Heart left ventricle (tissue), 13 donors: ENCODE data around the gene CDH13.

Source experiments
- POLR2A ChIP-seq, 2 donors: fragments of 450-650 bp; IDR thresholded peaks; one replicate each; pipeline ENCODE4 v1.6.1; 2017; ENCODE audit warnings: antibody characterized with exemption in 2 of 2, mild to moderate bottlenecking in 2 of 2, moderate library complexity in 2 of 2
- TF ChIP-seq, protein P1 (sequence below), 12 donors: fragments of 200-600 bp; sonication (generic) in 4 of 12; IDR thresholded peaks; one replicate each; pipeline versions ENCODE4 v1.5.0 to v1.8.0; 2018 to 2022; ENCODE audit warnings: antibody characterized with exemption in 12 of 12, mild to moderate bottlenecking in 5 of 12
- donor health status: ischemic (EF 13 %, LVEDD 7.1; RV severe dilation, severe dysfunction).
- donor health status: DM: no; HTN: yes; CAD: no.
- donor health status: DM: no; HTN: no; CAD: no.
- donor health status: ischemic (EF 25% LVEDD 6.9; RV normal size, moderate dysfunction).
- donor health status: ischemic (EF 25% LVEDD 5.7; RV mildly dilated, moderate dysfunction).
- donor health status: ischemic (EF 35%, LVEDD 5.7; RV mildly dilated, moderate dysfunction).
- donor health status: nonischemic (EF 11% LVEDD 7.7; RV severe dilation, severe dysfunction).
- donor health status: DM: yes; HTN: yes; CAD: no.
- donor health status: PGD.
- donor health status: ischemic (EF 29% LVEDD 5.4; RV normal size, mild dysfunction).
- donor health status: nonischemic (EF 23%, LVEDD 6.1; RV moderate dilation, normal function).

DNA sequence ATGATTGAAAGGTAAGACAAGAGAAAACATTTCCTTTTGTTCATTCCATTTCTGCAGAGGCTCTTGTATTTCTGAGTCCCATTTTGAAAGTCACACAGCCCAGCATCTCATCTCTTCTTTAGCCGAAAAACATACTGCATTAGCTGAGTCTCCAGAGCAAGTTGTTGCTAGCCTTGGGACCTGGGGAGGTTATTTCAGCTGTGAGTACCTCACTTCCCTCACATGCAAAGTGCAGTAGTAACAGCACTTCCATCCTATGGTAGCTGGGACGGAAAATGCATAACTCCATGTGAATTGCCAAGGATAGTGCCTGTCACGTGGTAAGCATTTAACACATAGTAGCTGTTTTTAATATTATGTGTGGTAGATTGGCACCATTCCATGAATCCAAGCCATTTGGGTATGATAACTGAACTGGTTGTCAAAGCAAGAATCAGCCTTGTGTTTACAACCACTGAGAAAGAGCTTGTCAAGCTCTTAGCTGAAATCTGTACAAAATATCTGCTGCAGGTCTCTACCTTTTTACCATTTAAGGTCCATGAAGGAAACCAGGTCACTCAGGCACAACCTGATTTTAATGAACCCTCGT lies 345.7 kb downstream of the CDH13 start:
- TF ChIP-seq, protein P1, sequence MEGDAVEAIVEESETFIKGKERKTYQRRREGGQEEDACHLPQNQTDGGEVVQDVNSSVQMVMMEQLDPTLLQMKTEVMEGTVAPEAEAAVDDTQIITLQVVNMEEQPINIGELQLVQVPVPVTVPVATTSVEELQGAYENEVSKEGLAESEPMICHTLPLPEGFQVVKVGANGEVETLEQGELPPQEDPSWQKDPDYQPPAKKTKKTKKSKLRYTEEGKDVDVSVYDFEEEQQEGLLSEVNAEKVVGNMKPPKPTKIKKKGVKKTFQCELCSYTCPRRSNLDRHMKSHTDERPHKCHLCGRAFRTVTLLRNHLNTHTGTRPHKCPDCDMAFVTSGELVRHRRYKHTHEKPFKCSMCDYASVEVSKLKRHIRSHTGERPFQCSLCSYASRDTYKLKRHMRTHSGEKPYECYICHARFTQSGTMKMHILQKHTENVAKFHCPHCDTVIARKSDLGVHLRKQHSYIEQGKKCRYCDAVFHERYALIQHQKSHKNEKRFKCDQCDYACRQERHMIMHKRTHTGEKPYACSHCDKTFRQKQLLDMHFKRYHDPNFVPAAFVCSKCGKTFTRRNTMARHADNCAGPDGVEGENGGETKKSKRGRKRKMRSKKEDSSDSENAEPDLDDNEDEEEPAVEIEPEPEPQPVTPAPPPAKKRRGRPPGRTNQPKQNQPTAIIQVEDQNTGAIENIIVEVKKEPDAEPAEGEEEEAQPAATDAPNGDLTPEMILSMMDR (IDR thresholded peaks at IDR 0.05) = no peak
- no peak for TF ChIP-seq POLR2A (IDR thresholded peaks at IDR 0.05)
